Neural cell (in vitro differentiated cells): ENCODE data around the gene DLGAP4. TPM values are rescaled to one million over a fixed set of nuclear protein-coding genes. Genes with fewer than 3 reads are reported as not detected.

Source experiments
- H2AFZ ChIP-seq: fragments of 200-600, 300-800 bp; sonication (generic), shearing (Covaris generic); 2 replicates; pipeline ENCODE4 v1.6.0; 2014; ENCODE audit warnings: low read depth, mild to moderate bottlenecking, antibody characterized with exemption, low read length, moderate library complexity
- H3F3A ChIP-seq: fragments of 200-600 bp; shearing (Covaris generic); 2 replicates; pipeline ENCODE4 v1.6.1; 2016; ENCODE audit warnings: mild to moderate bottlenecking, moderate library complexity, mixed read lengths, antibody characterized with exemption, low read length; ENCODE audit not compliant: insufficient read depth, poor library complexity, severe bottlenecking
- H3K27ac ChIP-seq: fragments of 200-600, 300-800 bp; sonication (generic), shearing (Covaris generic); 2 replicates; pipeline ENCODE4 v1.5.1; 2014; ENCODE audit warnings: mild to moderate bottlenecking, low read length, moderate library complexity
- H3K27me3 ChIP-seq: fragments of 300-800, 200-600 bp; sonication (generic), shearing (Covaris generic); 2 replicates; pipeline ENCODE4 v1.6.0; 2014; ENCODE audit warnings: mild to moderate bottlenecking, low read depth, low read length, moderate library complexity; ENCODE audit not compliant: insufficient read depth
- H3K36me3 ChIP-seq: fragments of 300-800, 200-600 bp; sonication (generic), shearing (Covaris generic); 2 replicates; pipeline ENCODE4 v1.5.1; 2014; ENCODE audit warnings: mild to moderate bottlenecking, antibody characterized with exemption, low read length, moderate library complexity; ENCODE audit not compliant: insufficient read depth
- H3K4me2 ChIP-seq: fragments of 300-800, 200-600 bp; sonication (generic), shearing (Covaris generic); 2 replicates; pipeline ENCODE4 v1.6.0; 2014; ENCODE audit warnings: mild to moderate bottlenecking, low read length
- H3K4me3 ChIP-seq: fragments of 300-800, 200-600 bp; sonication (generic), shearing (Covaris generic); 2 replicates; pipeline ENCODE4 v1.5.1; 2014; ENCODE audit warnings: mild to moderate bottlenecking, low read length, moderate library complexity
- H3K79me2 ChIP-seq: fragments of 200-600 bp; shearing (Covaris generic); replicated peaks from 2 replicates; pipeline ENCODE4 v1.6.0; 2014; ENCODE audit warnings: mild to moderate bottlenecking, low read length, moderate library complexity; ENCODE audit not compliant: insufficient read depth
- H3K9ac ChIP-seq: fragments of 300-800, 200-600 bp; sonication (generic), shearing (Covaris generic); 2 replicates; pipeline ENCODE4 v1.6.1; 2016; ENCODE audit warnings: mild to moderate bottlenecking, low read length, mixed read lengths
- H3K9me2 ChIP-seq: fragments of 200-600 bp; shearing (Covaris generic); 2 replicates; pipeline ENCODE4 v1.6.1; 2016; ENCODE audit warnings: mild to moderate bottlenecking, low read length, mixed read lengths; ENCODE audit not compliant: insufficient read depth
- H3K9me3 ChIP-seq: fragments of 200-600, 300-800 bp; sonication (generic), shearing (Covaris generic); 2 replicates; pipeline ENCODE4 v1.6.1; 2016; ENCODE audit warnings: mild to moderate bottlenecking, mixed run types, low read length, moderate library complexity, mixed read lengths
- H4K20me1 ChIP-seq: fragments of 200-600 bp; shearing (Covaris generic); 2 replicates; pipeline ENCODE4 v1.6.1; 2016; ENCODE audit warnings: mild to moderate bottlenecking, mixed run types; ENCODE audit not compliant: insufficient read depth
- CTCF ChIP-seq: fragments of 450-650 bp; IDR thresholded peaks from 2 replicates; pipeline ENCODE4 v1.5.1; 2014; ENCODE audit warnings: antibody characterized with exemption, mild to moderate bottlenecking, moderate library complexity; ENCODE audit not compliant: poor library complexity, severe bottlenecking
- EP300 ChIP-seq: fragments of 450-650 bp; conservative IDR thresholded peaks from 2 replicates; pipeline ENCODE4 v1.6.1; 2014; ENCODE audit warnings: antibody characterized with exemption, mild to moderate bottlenecking, moderate library complexity; ENCODE audit not compliant: poor library complexity, severe bottlenecking
- EZH2 ChIP-seq: fragments of 200-600, 300-800 bp; shearing (Covaris generic), sonication (generic); IDR thresholded peaks from 2 replicates; pipeline ENCODE4 v1.6.1; 2014; ENCODE audit warnings: antibody characterized with exemption, low read length, borderline replicate concordance, mild to moderate bottlenecking; ENCODE audit not compliant: insufficient read depth, poor library complexity, severe bottlenecking
- MXI1 ChIP-seq: fragments of 450-650 bp; conservative IDR thresholded peaks from 2 replicates; pipeline ENCODE4 v1.6.1; 2014; ENCODE audit warnings: antibody characterized with exemption, mild to moderate bottlenecking; ENCODE audit not compliant: poor library complexity, severe bottlenecking
- POLR2AphosphoS5 ChIP-seq: IDR thresholded peaks from 2 replicates; pipeline ENCODE4 v1.6.1; 2012
- RAD21 ChIP-seq: fragments of 450-650 bp; conservative IDR thresholded peaks from 2 replicates; pipeline ENCODE4 v1.6.1; 2014; ENCODE audit warnings: antibody characterized with exemption, mild to moderate bottlenecking, moderate library complexity
- REST ChIP-seq: IDR thresholded peaks from 2 replicates; pipeline ENCODE4 v1.6.1; 2012; ENCODE audit warnings: borderline replicate concordance
- SMC3 ChIP-seq: fragments of 450-650 bp; conservative IDR thresholded peaks from 2 replicates; pipeline ENCODE4 v1.6.1; 2014; ENCODE audit warnings: antibody characterized with exemption, mild to moderate bottlenecking, moderate library complexity; ENCODE audit not compliant: poor library complexity
- TAF1 ChIP-seq: IDR thresholded peaks from 2 replicates; pipeline ENCODE4 v1.6.1; 2012; ENCODE audit warnings: low read depth
- polyA plus RNA-seq: library from polyadenylated mRNA; depleted of rRNA; stranded (reverse); fragments of >200 nt; gene quantifications from 2 replicates; pipeline ENCODE4 v1.2.3, GENCODE V29; 2014

DLGAP4 gene
- polyA plus RNA-seq, 1 donor from 2014 or later = 31.2 TPM

- Histone ChIP-seq H3K27ac (no peak overlapping the region), H3K9me3 (no peaks in the 10 kb centered on the region), H3K27me3 (no peaks in the 10 kb centered on the region), H3K4me3 (no peak overlapping the region), H3K9me2 (no peaks in the 10 kb centered on the region), H3K36me3 (no peaks in the 10 kb centered on the region), H3K79me2 (no peaks in the 10 kb centered on the region), H4K20me1 (no peaks in the 10 kb centered on the region), H3F3A (no peaks in the 10 kb centered on the region), H3K4me2 (no peak overlapping the region), H3K9ac (no peak overlapping the region), H2AFZ (no peak overlapping the region)
- TF ChIP-seq EP300 (no peak), POLR2AphosphoS5 (no peak), EZH2 (no peak), TAF1 (no peak), CTCF (no peak), MXI1 (no peak), RAD21 (no peak), REST (no peak), SMC3 (no peak)
Measured at GRCh38 chr20:36418711-36419110, 112.6 kb downstream of the DLGAP4 start.

GRCh38 chr20:36421641-36422040 lies 115.5 kb downstream of the DLGAP4 start:
- H3K27ac ChIP-seq = no peak overlapping the region
- H3F3A ChIP-seq = no peaks in the 10 kb centered on the region
- no peak overlapping the region for H3K9ac ChIP-seq
- no peaks in the 10 kb centered on the region for H3K9me2 ChIP-seq
- H4K20me1 ChIP-seq = no peaks in the 10 kb centered on the region
- no peak overlapping the region for H3K4me3 ChIP-seq
- H3K36me3 ChIP-seq = no peaks in the 10 kb centered on the region
- no peaks in the 10 kb centered on the region for H3K79me2 ChIP-seq
- H3K27me3 ChIP-seq = no peaks in the 10 kb centered on the region
- H2AFZ ChIP-seq = no peak overlapping the region
- H3K4me2 ChIP-seq = no peak overlapping the region
- H3K9me3 ChIP-seq = no peaks in the 10 kb centered on the region
- TF ChIP-seq TAF1 (no peak), EZH2 (no peak), RAD21 (no peak), CTCF (no peak), EP300 (no peak), REST (no peak), MXI1 (no peak), POLR2AphosphoS5 (no peak), SMC3 (no peak)
